ENCODE results near the gene ADGRL3. TPM values are rescaled to one million over a fixed set of nuclear protein-coding genes. Genes with fewer than 3 reads are reported as not detected.

Gene ADGRL3
- total RNA-seq, 1 donor from 2014 or later, result 0.12 TPM

GRCh38 chr4:62053974-62054373, 853.8 kb downstream of the ADGRL3 start:
- no peak overlapping the region for H3K4me3 ChIP-seq (ENCODE audit: low read depth, low read length)
- DNase-seq (ENCODE audit: low read depth), result no peak
- no peak for TF ChIP-seq CTCF (conservative IDR thresholded peaks at IDR 0.05; ENCODE audit: low read depth, low read length)

GRCh38 chr4:62057031-62057430, 856.9 kb downstream of the ADGRL3 start:
- no peak overlapping the region for H3K4me3 ChIP-seq (ENCODE audit: low read depth, low read length)
- no peak for DNase-seq (ENCODE audit: low read depth)
- TF ChIP-seq CTCF (conservative IDR thresholded peaks at IDR 0.05; ENCODE audit: low read depth, low read length), result no peak

GRCh38 chr4:62058571-62058970, 858.4 kb downstream of the ADGRL3 start:
- TF ChIP-seq CTCF (conservative IDR thresholded peaks at IDR 0.05; ENCODE audit: low read depth, low read length), result no peak
- H3K4me3 ChIP-seq (ENCODE audit: low read depth, low read length), result no peak overlapping the region
- DNase-seq (ENCODE audit: low read depth), result no peak

- no peak for TF ChIP-seq CTCF (conservative IDR thresholded peaks at IDR 0.05; ENCODE audit: low read depth, low read length)
- H3K4me3 ChIP-seq (ENCODE audit: low read depth, low read length), result no peak overlapping the region
- DNase-seq (ENCODE audit: low read depth), result no peak
Observed at GRCh38 chr4:62070291-62070852, 870.2 kb downstream of the ADGRL3 start.

- H3K4me3 ChIP-seq (ENCODE audit: low read depth, low read length), result no peak overlapping the region
- no peak for DNase-seq (ENCODE audit: low read depth)
- no peak for TF ChIP-seq CTCF (conservative IDR thresholded peaks at IDR 0.05; ENCODE audit: low read depth, low read length)
Observed at GRCh38 chr4:62075089-62075488, 875.0 kb downstream of the ADGRL3 start.

GRCh38 chr4:62075521-62075920, 875.4 kb downstream of the ADGRL3 start:
- no peak for TF ChIP-seq CTCF (conservative IDR thresholded peaks at IDR 0.05; ENCODE audit: low read depth, low read length)
- H3K4me3 ChIP-seq (ENCODE audit: low read depth, low read length), result no peak overlapping the region

GRCh38 chr4:62077406-62077805, 877.3 kb downstream of the ADGRL3 start:
- no peak overlapping the region for H3K4me3 ChIP-seq (ENCODE audit: low read depth, low read length)
- DNase-seq (ENCODE audit: low read depth), result no peak
- no peak for TF ChIP-seq CTCF (conservative IDR thresholded peaks at IDR 0.05; ENCODE audit: low read depth, low read length)

More at GRCh38 chr4:62075521-62075920, 875.4 kb downstream of the ADGRL3 start:
- DNase-seq (ENCODE audit: low read depth), result no peak

Measured in epithelial cell of proximal tubule (primary cell).